GM12878 (cell line): ENCODE data around the gene CAV1. TPM values are rescaled to one million over a fixed set of nuclear protein-coding genes. Genes with fewer than 3 reads are reported as not detected.
A peak's percentile ranks its signal among the peaks of the same experiment; 100 is the strongest.

ENCODE experiments used
- ATAC-seq: fragments of 200-7000 bp; cut with Tn5 transposase; 3 replicates; pipeline ENCODE4 v1.9.1; 2020; ENCODE audit warnings: mild to moderate bottlenecking, moderate library complexity
- BruUV-seq: library from RNA; stranded (reverse); fragments of 400-500 nt; replicated peaks from 2 replicates; lab custom pipeline; 2021; lab: Mats Ljungman, UMichigan
- CTCF ChIA-PET: fragments of 300-600 bp; sonication (Branson Sonifier 250); formaldehyde crosslinking; extraction: SDS; loops from one replicate; lab custom pipeline; 2021; ENCODE audit warnings: inconsistent platforms; lab: Yijun Ruan, JAX
- POLR2A ChIA-PET: fragments of 350-600 bp; formaldehyde crosslinking; extraction: SDS; loops from one replicate; lab custom pipeline; 2021; ENCODE audit warnings: inconsistent platforms; lab: Charles Lee
- RAD21 ChIA-PET: fragments of 300-600 bp; sonication (Branson Sonifier 250); formaldehyde crosslinking; loops from one replicate; lab custom pipeline; 2023; ENCODE audit warnings: antibody characterized with exemption; ENCODE audit not compliant: unreplicated experiment; lab: Charles Lee
- SMC1A ChIA-PET: fragments of 300-600 bp; sonication (Branson Sonifier 250); formaldehyde crosslinking; loops from one replicate; lab custom pipeline; 2023; ENCODE audit not compliant: unreplicated experiment, uncharacterized antibody; lab: Charles Lee
- DNase-seq: peaks from one replicate; pipeline ENCODE4 v3.0.0-alpha.2; 2011; ENCODE audit warnings: low read depth, low spot score
- FAIRE-seq: peaks from 3 replicates; lab custom pipeline; 2011; peaks lifted over from hg19 to GRCh38; lab: Jason Lieb, UNC
- H2AFZ ChIP-seq: 2 replicates; pipeline ENCODE4 v1.6.0; 2011; ENCODE audit warnings: low read depth, low read length, control low read depth; ENCODE audit not compliant: control insufficient read depth
- H3K27ac ChIP-seq: 2 replicates; pipeline ENCODE4 v1.5.1; 2011; ENCODE audit warnings: control low read depth; ENCODE audit not compliant: control insufficient read depth, insufficient read depth
- H3K27me3 ChIP-seq, 2 experiments: replicated peaks in 1 of 2; 2 replicates each; pipeline versions ENCODE4 v1.6.0 to v1.6.1; 2011; ENCODE audit warnings: low read length in 1 of 2; ENCODE audit not compliant: control insufficient read depth in 2 of 2, insufficient read depth in 2 of 2
- H3K36me3 ChIP-seq, 2 experiments: 2 replicates each; pipeline ENCODE4 v1.5.1; 2011; ENCODE audit warnings: low read length in 1 of 2; ENCODE audit not compliant: control insufficient read depth in 2 of 2, insufficient read depth in 2 of 2
- H3K4me1 ChIP-seq: 2 replicates; pipeline ENCODE4 v1.6.1; 2011; ENCODE audit warnings: mild to moderate bottlenecking, low read length, moderate library complexity, mixed read lengths; ENCODE audit not compliant: control insufficient read depth, insufficient read depth
- H3K4me2 ChIP-seq: 2 replicates; pipeline ENCODE4 v1.6.0; 2011; ENCODE audit warnings: control low read depth; ENCODE audit not compliant: control insufficient read depth, insufficient read depth
- H3K4me3 ChIP-seq: fragments of 200-600 bp; sonication (generic); 2 replicates; pipeline ENCODE4 v1.5.1; 2016
- H3K79me2 ChIP-seq: 2 replicates; pipeline ENCODE4 v1.6.0; 2011; ENCODE audit warnings: low read length; ENCODE audit not compliant: control insufficient read depth, insufficient read depth
- H3K9ac ChIP-seq: 2 replicates; pipeline ENCODE4 v1.8.0; 2011; ENCODE audit warnings: low read length, control low read depth, mixed read lengths; ENCODE audit not compliant: control insufficient read depth, insufficient read depth
- H3K9me3 ChIP-seq: replicated peaks from 3 replicates; pipeline ENCODE4 v1.5.1; 2011; ENCODE audit warnings: mild to moderate bottlenecking, low read length; ENCODE audit not compliant: control insufficient read depth, insufficient read depth
- H4K20me1 ChIP-seq: 2 replicates; pipeline ENCODE4 v1.6.0; 2011; ENCODE audit not compliant: control insufficient read depth, insufficient read depth
- EZH2 ChIP-seq: IDR thresholded peaks from 2 replicates; pipeline ENCODE4 v1.6.1; 2012; ENCODE audit warnings: low read depth, mild to moderate bottlenecking, control low read depth, inconsistent platforms, low read length, borderline replicate concordance; ENCODE audit not compliant: control insufficient read depth
- IKZF2 ChIP-seq, 2 experiments: fragments of 450-650 bp; IDR thresholded peaks; 2 replicates each; pipeline ENCODE4 v1.6.1; 2017; ENCODE audit warnings: mild to moderate bottlenecking in 2 of 2, moderate library complexity in 2 of 2
- POLR2A ChIP-seq: IDR thresholded peaks from 2 replicates; pipeline ENCODE4 v1.6.1; 2011; ENCODE audit warnings: low read depth, mild to moderate bottlenecking, low read length
- RUNX3 ChIP-seq: IDR thresholded peaks from 2 replicates; pipeline ENCODE4 v1.6.1; 2012; ENCODE audit warnings: low read length, inconsistent platforms
- ZZZ3 ChIP-seq: IDR thresholded peaks from 2 replicates; pipeline ENCODE4 v1.6.1; 2011; ENCODE audit warnings: low read depth; ENCODE audit not compliant: control insufficient read depth, insufficient read length
- whole genome bisulfite sequencing: methylation state at CpG from one replicate; pipeline ENCODE4 v1.1.6; 2016; ENCODE audit warnings: low lambda C conversion rate; ENCODE audit not compliant: insufficient replicate concordance, insufficient coverage; ENCODE audit errors: missing lambda C conversion rate; 5-methylcytosine and 5-hydroxymethylcytosine counted together
- in situ Hi-C: fragments of 300-500 bp; cut with MboI; formaldehyde crosslinking; loops from 9 replicates; pipeline ENCODE4 v1.14.3; 2018; ENCODE audit warnings: mixed read lengths
- intact Hi-C: fragments of 100-400 bp; cut with micrococcal nuclease; formaldehyde crosslinking; loops from one replicate; pipeline ENCODE4 v1.14.2; 2022; ENCODE audit not compliant: unreplicated experiment
- polyA plus RNA-seq, 11 experiments: library from polyadenylated mRNA; depleted of rRNA in 4 of 11; unstranded in 6 of 11; stranded (reverse) in 5 of 11; fragments of >200 nt; fragmentation: Nextera tagmentation in 4 of 11; fragmentation: Illumina TruSeq in 1 of 11; extraction: Ambion mirVana in 4 of 11; extraction: Trizol in 1 of 11; gene quantifications; 1 replicate in 1 of 11; 2 replicates in 10 of 11; pipeline versions ENCODE4 v1.2.1 to v1.2.3, GENCODE V29; 2011 to 2016; ENCODE audit warnings: inconsistent platforms in 2 of 11, missing spikeins in 2 of 11, low read depth in 1 of 11
- total RNA-seq, 4 experiments: library from RNA; depleted of rRNA in 3 of 4; stranded (reverse); fragments of >200 nt in 3 of 4; fragmentation: Illumina TruSeq in 1 of 4; extraction: Trizol in 1 of 4; gene quantifications; 2 replicates each; pipeline versions ENCODE4 v1.2.1 to v1.2.3, GENCODE V29; 2013 to 2021
- TF ChIP-seq, protein P1 (sequence below): IDR thresholded peaks from 2 replicates; pipeline ENCODE4 v1.6.1; 2012; ENCODE audit warnings: mild to moderate bottlenecking, low read depth, low read length
- TF ChIP-seq, protein P2 (sequence below): fragments of 450-650 bp; IDR thresholded peaks from 2 replicates; pipeline ENCODE4 v1.6.1; 2017; ENCODE audit warnings: antibody characterized with exemption, mild to moderate bottlenecking, moderate library complexity

Gene CAV1
- total and polyA plus RNA-seq, 10 of the 15 experiments (the other 5 are each of a cell fraction or from before 2014, with no cell fraction given), result 0.45 to 26.5 (median 2.0) TPM

- intact Hi-C loops, result no loop called here
- Histone ChIP-seq H4K20me1 (no peaks in the 10 kb centered on the region), H3K9ac (no peak overlapping the region; the same call in 1 of the 2 replicates), H3K4me2 (peak overlapping the region; percentile 87), H3K27me3 (peaks cover 0 to 2% of the 10 kb centered on the region in 2 experiments; a peak in 1 of 4 replicates), H3K4me1 (peaks cover 12% of the 10 kb centered on the region), H3K36me3 (no peaks in the 10 kb centered on the region), H3K79me2 (no peaks in the 10 kb centered on the region), H3K27ac (no peak overlapping the region), H3K4me3 (peak overlapping the region; percentile 68), H3K9me3 (no peaks in the 10 kb centered on the region), H2AFZ (peak overlapping the region; percentile 67)
- DNase-seq (no peak), ATAC-seq (peak; percentile 80), FAIRE-seq (no peak)
- WGBS, result 6% methylated on average over 30 of the region's 36 CpGs
- BruUV-seq, result TSS peak; percentile 53
- in situ Hi-C loops, result no loop called here
- ChIA-PET RAD21 (no interaction called here), SMC1A (no interaction called here), CTCF (interaction anchor here (0.5 kb wide), 1 partner anchor 241 kb away, joined by 4 read pairs; no protein-coding TSS in a partner anchor), POLR2A (no interaction called here)
- TF ChIP-seq EZH2, result 0 out of 2 replicates have a peak, but pooled peaks have one; percentile 62
- TF ChIP-seq, protein P1, sequence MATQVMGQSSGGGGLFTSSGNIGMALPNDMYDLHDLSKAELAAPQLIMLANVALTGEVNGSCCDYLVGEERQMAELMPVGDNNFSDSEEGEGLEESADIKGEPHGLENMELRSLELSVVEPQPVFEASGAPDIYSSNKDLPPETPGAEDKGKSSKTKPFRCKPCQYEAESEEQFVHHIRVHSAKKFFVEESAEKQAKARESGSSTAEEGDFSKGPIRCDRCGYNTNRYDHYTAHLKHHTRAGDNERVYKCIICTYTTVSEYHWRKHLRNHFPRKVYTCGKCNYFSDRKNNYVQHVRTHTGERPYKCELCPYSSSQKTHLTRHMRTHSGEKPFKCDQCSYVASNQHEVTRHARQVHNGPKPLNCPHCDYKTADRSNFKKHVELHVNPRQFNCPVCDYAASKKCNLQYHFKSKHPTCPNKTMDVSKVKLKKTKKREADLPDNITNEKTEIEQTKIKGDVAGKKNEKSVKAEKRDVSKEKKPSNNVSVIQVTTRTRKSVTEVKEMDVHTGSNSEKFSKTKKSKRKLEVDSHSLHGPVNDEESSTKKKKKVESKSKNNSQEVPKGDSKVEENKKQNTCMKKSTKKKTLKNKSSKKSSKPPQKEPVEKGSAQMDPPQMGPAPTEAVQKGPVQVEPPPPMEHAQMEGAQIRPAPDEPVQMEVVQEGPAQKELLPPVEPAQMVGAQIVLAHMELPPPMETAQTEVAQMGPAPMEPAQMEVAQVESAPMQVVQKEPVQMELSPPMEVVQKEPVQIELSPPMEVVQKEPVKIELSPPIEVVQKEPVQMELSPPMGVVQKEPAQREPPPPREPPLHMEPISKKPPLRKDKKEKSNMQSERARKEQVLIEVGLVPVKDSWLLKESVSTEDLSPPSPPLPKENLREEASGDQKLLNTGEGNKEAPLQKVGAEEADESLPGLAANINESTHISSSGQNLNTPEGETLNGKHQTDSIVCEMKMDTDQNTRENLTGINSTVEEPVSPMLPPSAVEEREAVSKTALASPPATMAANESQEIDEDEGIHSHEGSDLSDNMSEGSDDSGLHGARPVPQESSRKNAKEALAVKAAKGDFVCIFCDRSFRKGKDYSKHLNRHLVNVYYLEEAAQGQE, result no peak
- TF ChIP-seq RUNX3, result peak; percentile 81
- TF ChIP-seq ZZZ3, result no peak
- 0 out of 4 replicates have a peak, but pooled peaks have one; percentile 15 to 18 for TF ChIP-seq IKZF2 (IDR thresholded peaks at IDR 0.05)
- TF ChIP-seq POLR2A, result no peak
- TF ChIP-seq, protein P2, sequence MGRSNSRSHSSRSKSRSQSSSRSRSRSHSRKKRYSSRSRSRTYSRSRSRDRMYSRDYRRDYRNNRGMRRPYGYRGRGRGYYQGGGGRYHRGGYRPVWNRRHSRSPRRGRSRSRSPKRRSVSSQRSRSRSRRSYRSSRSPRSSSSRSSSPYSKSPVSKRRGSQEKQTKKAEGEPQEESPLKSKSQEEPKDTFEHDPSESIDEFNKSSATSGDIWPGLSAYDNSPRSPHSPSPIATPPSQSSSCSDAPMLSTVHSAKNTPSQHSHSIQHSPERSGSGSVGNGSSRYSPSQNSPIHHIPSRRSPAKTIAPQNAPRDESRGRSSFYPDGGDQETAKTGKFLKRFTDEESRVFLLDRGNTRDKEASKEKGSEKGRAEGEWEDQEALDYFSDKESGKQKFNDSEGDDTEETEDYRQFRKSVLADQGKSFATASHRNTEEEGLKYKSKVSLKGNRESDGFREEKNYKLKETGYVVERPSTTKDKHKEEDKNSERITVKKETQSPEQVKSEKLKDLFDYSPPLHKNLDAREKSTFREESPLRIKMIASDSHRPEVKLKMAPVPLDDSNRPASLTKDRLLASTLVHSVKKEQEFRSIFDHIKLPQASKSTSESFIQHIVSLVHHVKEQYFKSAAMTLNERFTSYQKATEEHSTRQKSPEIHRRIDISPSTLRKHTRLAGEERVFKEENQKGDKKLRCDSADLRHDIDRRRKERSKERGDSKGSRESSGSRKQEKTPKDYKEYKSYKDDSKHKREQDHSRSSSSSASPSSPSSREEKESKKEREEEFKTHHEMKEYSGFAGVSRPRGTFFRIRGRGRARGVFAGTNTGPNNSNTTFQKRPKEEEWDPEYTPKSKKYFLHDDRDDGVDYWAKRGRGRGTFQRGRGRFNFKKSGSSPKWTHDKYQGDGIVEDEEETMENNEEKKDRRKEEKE, result no peak
These were observed 24.6 kb upstream of the CAV1 start for GRCh38 chr7:116500078-116500853.
